HG03575 (cell line): ENCODE results near the gene CTNND2.

Experiments
- ATAC-seq: cut with Tn5 transposase; IDR thresholded peaks from one replicate; pipeline ENCODE4 v1.9.1; 2021; ENCODE audit not compliant: unreplicated experiment, insufficient number of reproducible peaks, low FRiP score; ENCODE audit errors: extremely low read depth

The CTNND2 gene

DNA sequence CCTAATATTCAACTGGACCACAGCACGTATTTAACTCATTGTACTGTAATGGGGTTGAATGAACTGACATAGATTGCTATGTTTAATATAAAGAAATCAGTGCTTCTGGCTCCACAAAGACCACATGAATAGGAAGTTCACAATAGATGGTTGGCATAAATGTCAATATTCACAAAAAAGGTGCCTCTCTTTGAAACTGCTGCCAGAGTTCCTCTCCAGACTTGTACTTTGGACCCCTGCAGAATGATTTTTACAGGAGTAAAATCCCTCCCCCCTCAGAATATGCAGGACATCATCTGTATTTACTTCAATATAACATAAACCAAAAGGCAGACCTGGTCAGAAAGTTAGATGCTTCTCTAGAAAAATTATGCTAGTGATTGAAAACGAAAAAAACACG is 634.7 kb downstream of the CTNND2 start:
- ATAC-seq = no peak

GRCh38 chr5:11268891-11269290 is 635.4 kb downstream of the CTNND2 start:
- no peak for ATAC-seq

DNA sequence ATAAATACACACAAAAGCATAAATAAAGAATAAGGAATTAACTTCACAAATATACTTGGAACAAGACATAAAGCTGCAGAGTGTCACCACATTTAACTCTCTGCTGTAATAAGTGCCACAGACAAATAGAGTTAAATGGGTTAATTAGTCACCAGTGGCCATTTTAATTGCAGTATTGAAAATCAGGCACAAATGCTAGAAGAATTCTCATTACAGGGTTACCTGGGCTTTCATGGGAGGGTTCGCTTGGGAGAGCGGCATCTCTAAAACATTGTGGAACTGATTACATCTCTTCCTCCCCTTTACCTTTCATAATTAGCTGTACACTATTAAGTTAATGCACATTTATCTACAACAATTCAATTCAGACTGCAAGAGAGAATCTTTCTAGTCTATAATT is 637.9 kb downstream of the CTNND2 start:
- ATAC-seq = no peak

- ATAC-seq = no peak
Measured at GRCh38 chr5:11261241-11261640, 643.0 kb downstream of the CTNND2 start.

- no peak for ATAC-seq
Measured at GRCh38 chr5:11258001-11258400, 646.2 kb downstream of the CTNND2 start.

GRCh38 chr5:11252523-11252922 is 651.7 kb downstream of the CTNND2 start:
- no peak for ATAC-seq

- no peak for ATAC-seq
Measured at GRCh38 chr5:11252075-11252474, 652.2 kb downstream of the CTNND2 start.

DNA sequence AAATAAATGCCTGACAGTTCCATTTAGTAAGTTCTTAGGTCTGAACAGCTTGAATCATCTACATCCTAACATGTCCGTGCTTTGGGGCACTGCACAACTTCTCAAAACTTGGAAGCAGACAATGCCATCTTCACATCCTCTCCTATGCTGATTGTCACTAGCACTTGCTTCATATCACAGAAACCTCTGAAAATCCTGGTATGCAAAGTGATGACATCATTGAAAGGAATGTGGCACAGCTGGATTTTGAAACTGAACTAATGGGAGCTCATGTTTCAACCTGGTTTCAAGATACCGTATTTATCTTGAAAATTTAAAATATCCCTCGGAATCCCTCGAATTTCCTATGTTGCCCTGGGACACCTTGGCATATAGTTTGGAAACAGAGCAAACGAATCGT is 653.0 kb downstream of the CTNND2 start:
- no peak for ATAC-seq

DNA sequence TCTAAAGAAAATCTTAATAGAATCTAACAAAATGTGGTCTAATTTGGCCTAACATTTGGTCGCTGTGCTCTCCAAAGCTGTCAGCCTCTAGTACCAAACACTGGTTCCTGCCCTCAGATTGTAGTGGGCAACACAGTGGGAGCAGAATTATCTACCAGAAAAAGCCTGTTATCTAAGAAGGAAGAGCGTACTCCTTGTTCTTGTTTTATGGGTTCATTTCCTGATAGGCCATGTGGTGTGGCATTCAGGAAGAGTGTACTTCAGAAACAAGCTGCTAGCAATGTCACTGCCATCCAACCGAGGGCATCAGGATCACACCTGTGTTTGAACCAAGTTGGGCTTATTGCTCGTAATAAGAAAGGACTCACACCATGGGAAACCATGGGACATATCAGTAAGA is 655.3 kb downstream of the CTNND2 start:
- ATAC-seq = no peak

- no peak for ATAC-seq
Measured at GRCh38 chr5:11247224-11247623, 657.0 kb downstream of the CTNND2 start.

DNA sequence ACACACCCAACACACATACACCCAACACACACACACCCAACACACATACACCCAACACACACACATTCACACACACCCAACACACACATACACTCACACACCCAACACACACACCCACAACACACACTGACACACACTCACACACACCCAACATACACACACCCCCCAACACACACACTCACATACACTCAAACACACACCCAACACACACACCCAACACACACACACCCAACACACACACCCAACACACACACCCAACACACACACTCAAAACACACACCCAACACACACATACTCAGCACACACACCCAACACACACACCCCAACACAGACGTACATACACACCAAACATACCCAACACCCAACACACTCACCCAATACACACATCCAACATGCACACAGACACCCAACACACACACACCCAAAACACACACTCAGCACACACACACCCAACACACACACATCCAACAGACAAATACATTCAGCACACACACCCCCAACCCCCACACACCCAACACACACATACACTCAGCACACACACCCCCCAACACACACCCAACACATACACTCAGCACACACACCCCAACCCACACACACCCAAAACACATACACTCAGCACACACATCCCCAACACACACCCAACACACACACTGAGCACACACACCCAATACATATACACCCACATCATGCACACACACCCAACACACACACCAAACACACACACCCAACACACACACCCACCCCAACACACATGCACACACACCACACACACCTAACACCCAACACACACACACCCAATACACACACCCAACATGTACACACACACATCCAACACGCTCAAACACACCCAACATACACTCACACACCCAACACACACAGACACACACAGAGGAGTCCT is 663.7 kb downstream of the CTNND2 start:
- no peak for ATAC-seq

DNA sequence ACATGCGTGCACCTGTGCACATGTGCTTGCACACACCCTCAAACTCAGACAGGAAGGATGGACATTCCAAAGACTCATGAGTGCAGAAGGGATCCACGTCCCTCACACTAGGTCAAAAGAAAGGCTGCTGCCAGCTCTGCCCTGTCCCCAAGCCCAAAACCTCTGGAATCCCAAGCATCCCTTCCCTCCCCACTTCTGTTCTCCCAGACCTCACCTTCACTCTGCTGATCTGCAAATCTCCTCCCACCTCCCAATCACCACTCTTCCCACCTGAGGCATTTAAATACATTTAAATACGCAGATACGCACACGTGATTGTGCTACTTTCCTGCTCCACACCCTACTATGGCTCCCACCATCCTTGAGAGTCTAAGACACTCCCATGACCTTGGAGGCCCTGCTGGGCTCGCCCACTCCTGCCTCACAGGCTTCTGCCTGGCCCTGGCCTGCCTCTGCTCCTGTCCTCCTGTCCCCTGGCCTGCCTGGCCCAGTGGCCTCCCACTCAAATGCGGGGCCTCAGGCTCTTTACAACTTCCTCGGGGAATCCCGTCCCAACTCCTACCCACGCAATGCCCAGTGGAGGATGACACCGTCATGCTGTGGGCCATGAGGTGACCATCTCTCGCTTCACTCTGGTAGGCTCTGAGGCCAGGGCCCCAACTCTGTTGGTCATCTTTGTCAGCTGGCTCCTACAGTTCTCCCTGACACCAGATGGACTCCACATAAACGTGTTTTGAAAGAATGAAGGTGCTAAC is 664.8 kb downstream of the CTNND2 start:
- ATAC-seq = no peak

DNA sequence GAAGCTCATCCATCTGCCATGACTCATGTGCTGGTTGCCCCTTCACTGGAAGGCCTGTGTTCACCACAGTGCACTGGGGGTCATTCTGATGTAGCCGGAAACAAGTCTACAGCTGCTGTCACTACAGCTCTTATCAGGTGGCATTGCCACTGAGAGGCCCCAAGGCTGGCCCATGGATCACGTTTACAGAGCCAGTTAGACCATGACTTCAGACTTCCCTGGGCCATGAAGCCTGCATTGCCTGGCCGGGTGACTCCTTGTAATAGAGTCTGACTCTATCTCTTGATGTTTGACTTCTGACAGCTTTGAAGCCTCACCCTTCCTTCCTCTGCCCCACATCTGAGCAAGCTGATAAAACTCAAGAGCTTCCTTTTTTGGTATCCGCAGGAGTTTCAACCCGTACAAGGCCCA is 669.7 kb downstream of the CTNND2 start:
- no peak for ATAC-seq

GRCh38 chr5:11230890-11231289 is 673.4 kb downstream of the CTNND2 start:
- no peak for ATAC-seq

DNA sequence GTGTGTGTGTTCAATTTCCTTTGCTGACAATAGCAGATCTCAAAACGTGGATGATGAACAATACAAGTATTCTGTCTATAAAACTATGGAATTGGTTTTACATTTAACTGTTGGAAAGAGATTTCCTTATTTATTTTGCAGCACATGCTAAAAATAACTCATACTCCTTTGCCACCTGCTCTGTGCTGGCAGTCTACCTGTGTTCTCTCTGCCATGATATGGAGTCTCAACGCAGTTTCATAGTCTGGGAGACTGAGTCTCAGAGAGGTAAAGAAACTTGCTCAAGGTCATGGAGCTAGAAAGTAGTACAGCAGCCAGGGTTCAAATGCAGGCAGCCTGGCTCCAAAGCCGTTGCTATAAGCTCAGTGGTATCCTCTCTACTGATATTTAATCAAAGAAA is 677.2 kb downstream of the CTNND2 start:
- ATAC-seq = no peak

DNA sequence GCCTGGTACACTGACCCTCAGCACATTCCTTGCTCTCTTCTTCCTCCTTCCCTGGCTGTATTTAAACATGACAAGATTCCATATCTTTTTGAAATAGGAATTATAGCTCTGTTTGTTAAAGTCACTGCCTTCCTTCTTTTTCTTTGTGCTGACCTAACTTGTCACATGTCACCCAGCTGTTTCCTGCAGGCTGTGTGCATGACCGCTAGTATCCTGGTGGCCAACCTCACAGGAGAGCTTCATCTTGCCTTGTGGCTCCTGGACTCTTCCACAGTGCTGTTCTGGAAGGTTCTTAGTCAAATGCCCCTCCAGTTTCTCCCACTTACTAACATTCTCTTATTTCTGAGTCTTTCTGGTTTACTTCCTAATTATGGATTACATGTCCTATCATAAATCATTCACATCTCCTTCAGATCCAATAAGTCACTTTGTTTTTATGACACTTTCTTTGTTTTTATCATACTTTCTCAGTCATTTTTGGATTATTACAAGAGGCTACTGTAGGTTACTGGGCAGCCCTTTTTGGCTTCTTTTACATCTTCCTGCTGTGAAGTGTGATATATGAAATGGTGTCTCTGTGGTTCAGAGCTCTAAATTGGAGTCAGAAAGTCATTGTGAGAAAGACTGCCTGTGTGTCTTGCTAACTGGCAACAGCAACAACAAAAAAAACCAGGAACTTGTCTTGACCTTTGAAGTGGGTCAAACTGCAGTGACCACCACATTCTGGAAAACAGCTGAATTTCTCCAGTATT is 679.6 kb downstream of the CTNND2 start:
- ATAC-seq = no peak

GRCh38 chr5:11222169-11222568 is 682.1 kb downstream of the CTNND2 start:
- ATAC-seq = no peak

- no peak for ATAC-seq
Measured at GRCh38 chr5:11214864-11215644, 689.2 kb downstream of the CTNND2 start.

- no peak for ATAC-seq
Measured at GRCh38 chr5:11212706-11213105, 691.5 kb downstream of the CTNND2 start.
